Pancreas (tissue), 10 donors: Measurements from ENCODE around the gene CCDC12. TPM values are rescaled to one million over a fixed set of nuclear protein-coding genes. Genes with fewer than 3 reads are reported as not detected.

Source experiments
- ATAC-seq, 4 donors: fragments of 200-7000 bp; cut with Tn5 transposase; one replicate each; pipeline versions ENCODE4 v1.8.0 to v1.9.1; 2020; ENCODE audit warnings: mild to moderate bottlenecking in 4 of 4, moderate library complexity in 4 of 4
- DNase-seq, 6 donors: peaks; one replicate each; pipeline ENCODE4 v3.0.0-alpha.2; 2020
- FAIRE-seq: peaks from 2 replicates; lab custom pipeline; 2012; peaks lifted over from hg19 to GRCh38; lab: Jason Lieb, UNC
- H3K27ac ChIP-seq, 4 donors: fragments of 200-600 bp; sonication (generic); 1 replicate in 3 of 4; 2 replicates in 1 of 4; pipeline versions ENCODE4 v1.5.0 to v1.8.0; 2020
- H3K27me3 ChIP-seq, 4 donors: fragments of 200-600 bp; one replicate each; pipeline ENCODE4 v1.8.0; 2021
- H3K36me3 ChIP-seq, 3 donors: fragments of 200-600 bp; sonication (generic) in 1 of 3; one replicate each; pipeline versions ENCODE4 v1.5.0 to v1.8.0; 2020 to 2021
- H3K4me1 ChIP-seq, 3 donors: fragments of 200-600 bp; one replicate each; pipeline ENCODE4 v1.8.0; 2021
- H3K4me3 ChIP-seq, 4 donors: fragments of 200-600 bp; sonication (generic) in 2 of 4; one replicate each; pipeline versions ENCODE4 v1.5.0 to v1.8.0; 2020 to 2021
- H3K9me3 ChIP-seq, 4 donors: fragments of 200-600 bp; one replicate each; pipeline ENCODE4 v1.8.0; 2021
- CTCF ChIP-seq, 4 donors: fragments of 200-600 bp; sonication (generic) in 3 of 4; IDR thresholded peaks; one replicate each; pipeline versions ENCODE4 v1.5.0 to v1.8.0; 2021; ENCODE audit warnings: antibody characterized with exemption in 4 of 4
- WGBS, 2 donors: extraction: QIAGEN DNeasy Blood & Tissue Kit; methylation state at CpG; one replicate each; pipeline ENCODE4 v1.1.7; 2013; 5-methylcytosine and 5-hydroxymethylcytosine counted together
- intact Hi-C, 3 donors: fragments of 100-400 bp; cut with DNase I; formaldehyde crosslinking; loops; one replicate each; pipeline versions ENCODE4 v1.11.1 to v1.14.2; 2022
- polyA plus RNA-seq, 2 donors: library from polyadenylated mRNA; stranded (reverse); fragments of 200-250 nt; gene quantifications; one replicate each; pipeline ENCODE4 v1.2.3, GENCODE V29; 2013
- total RNA-seq, 6 donors: library from RNA; stranded (reverse); fragmentation: NEBNext Ultra II Directional in 4 of 6; extraction: Animal tissue kit (Norgen Biotek cat#: 25700) in 4 of 6; gene quantifications; one replicate each; pipeline versions ENCODE4 v1.2.1 to v1.2.4, GENCODE V29; 2021 to 2023
- donor health status: healthy with polysubstance abuse.
- donor health status: DM: no; HTN: no; CAD: no; lungs with moderate emphysema.
- donor health status: DM: no; HTN: no; CAD: no.
- donor health status: control.
- donor health status: control.
- donor health status: Bipolar disorder and iron deficiency.
- donor health status: DM: yes; HTN: yes; CAD: no.
- donor health status: DM: no; HTN: no; CAD: no.
- donor health status: DM: no; HTN: no; CAD: no.
- donor health status: DM: yes; HTN: yes; CAD: no.

CCDC12 gene
- total and polyA plus RNA-seq, 8 donors = 20.7 to 82.8 (median 24.9) TPM

DNA sequence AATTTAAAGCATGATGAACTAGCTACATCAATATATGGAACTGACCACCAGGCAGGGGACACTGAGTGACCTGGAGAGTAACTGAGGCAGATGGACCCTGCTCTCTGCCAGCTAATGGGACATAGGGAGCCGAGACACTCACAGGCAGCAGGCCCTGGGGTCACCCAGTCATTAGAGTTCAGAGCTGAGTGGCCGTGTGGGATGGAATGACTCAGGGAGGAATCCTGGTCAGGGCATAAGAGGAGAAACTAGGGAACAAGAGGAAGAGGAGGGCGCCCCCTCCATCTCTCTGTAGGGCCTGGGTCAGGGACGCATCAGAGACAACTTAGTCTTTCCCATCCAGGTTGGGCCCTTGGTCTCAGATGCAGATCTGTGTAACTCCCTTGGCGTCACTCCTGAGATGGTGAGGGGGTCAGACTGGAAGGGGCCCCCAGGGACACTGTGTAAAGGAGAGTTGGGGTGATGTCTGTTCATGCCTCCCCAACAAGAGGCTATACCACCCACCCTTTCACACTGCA is 39.8 kb downstream of the CCDC12 start:
- Histone ChIP-seq H3K4me1 (peaks cover 76 to 85% (median 84%) of the 10 kb centered on the region in 3 donors), H3K36me3 (peaks cover 0 to 11% (median 0%) of the 10 kb centered on the region in 3 donors), H3K27ac (peak overlapping the region in 3 of 4 donors; percentile 60 to 72 (median 67)), H3K4me3 (no peak overlapping the region), H3K27me3 (no peaks in the 10 kb centered on the region), H3K9me3 (no peaks in the 10 kb centered on the region)
- intact Hi-C loops = loop anchor here in 1 of 3 donors (5.0 kb wide), 1 partner anchor 36 kb away; no protein-coding TSS in a partner anchor
- TF ChIP-seq CTCF (IDR thresholded peaks at IDR 0.05) = no peak
- DNase-seq (peak in 1 of 6 donors; percentile 15), FAIRE-seq (no peak), ATAC-seq (no peak)
- 89 to 97% methylated on average over 5 of the region's 5 CpGs for WGBS, 2 donors

- no peaks in the 10 kb centered on the region for H3K27me3 ChIP-seq
- no peak for TF ChIP-seq CTCF (IDR thresholded peaks at IDR 0.05)
- intact Hi-C loops = loop anchor here in 1 of 3 donors (5.0 kb wide), 1 partner anchor 36 kb away; no protein-coding TSS in a partner anchor
- FAIRE-seq (no peak), DNase-seq (no peak), ATAC-seq (no peak)
- H3K27ac ChIP-seq = peak overlapping the region; percentile 54 to 72 (median 64)
- H3K4me1 ChIP-seq = peaks cover 79 to 88% (median 87%) of the 10 kb centered on the region in 3 donors
- peaks cover 0 to 11% (median 0%) of the 10 kb centered on the region in 3 donors for H3K36me3 ChIP-seq
- no peaks in the 10 kb centered on the region for H3K9me3 ChIP-seq
- 72 to 76% methylated on average over 7 of the region's 7 CpGs for WGBS, 2 donors
- H3K4me3 ChIP-seq = no peak overlapping the region
Observed at GRCh38 chr3:46935989-46936558, 40.5 kb downstream of the CCDC12 start.

GRCh38 chr3:46935168-46935858 is 41.2 kb downstream of the CCDC12 start:
- peak in 5 of 6 donors; percentile 82 to 92 (median 87) for DNase-seq
- peaks cover 87 to 96% (median 91%) of the 10 kb centered on the region in 3 donors for H3K4me1 ChIP-seq
- H3K27ac ChIP-seq = peak overlapping the region; percentile 54 to 72 (median 64)
- no peaks in the 10 kb centered on the region for H3K27me3 ChIP-seq
- H3K36me3 ChIP-seq = peaks cover 0 to 4% (median 0%) of the 10 kb centered on the region in 3 donors
- intact Hi-C loops = loop anchor here in 1 of 3 donors (5.0 kb wide), 1 partner anchor 37 kb away; no protein-coding TSS in a partner anchor
- no peak for FAIRE-seq
- no peak overlapping the region for H3K4me3 ChIP-seq
- 34 to 38% methylated on average over 7 of the region's 7 CpGs for WGBS, 2 donors
- H3K9me3 ChIP-seq = no peaks in the 10 kb centered on the region
- TF ChIP-seq CTCF (IDR thresholded peaks at IDR 0.05) = peak in 2 of 4 donors; percentile 6 to 18
- peak; percentile 80 to 85 (median 83) for ATAC-seq

GRCh38 chr3:46934498-46935167 is 41.9 kb downstream of the CCDC12 start:
- Histone ChIP-seq H3K4me1 (peaks cover 92 to 98% (median 96%) of the 10 kb centered on the region in 3 donors), H3K9me3 (no peaks in the 10 kb centered on the region), H3K4me3 (no peak overlapping the region), H3K36me3 (no peaks in the 10 kb centered on the region), H3K27me3 (no peaks in the 10 kb centered on the region), H3K27ac (peak overlapping the region; percentile 54 to 72 (median 64))
- intact Hi-C loops = loop anchor here in 1 of 3 donors (5.0 kb wide), 1 partner anchor 38 kb away; no protein-coding TSS in a partner anchor
- no peak for TF ChIP-seq CTCF (IDR thresholded peaks at IDR 0.05)
- ATAC-seq (peak in 1 of 4 donors; percentile 0), FAIRE-seq (no peak), DNase-seq (peak in 3 of 6 donors; percentile 40 to 71 (median 67))
- WGBS, 2 donors = 71 to 75% methylated on average over 8 of the region's 8 CpGs
